ENCODE data around the gene SUSD6. TPM values are rescaled to one million over a fixed set of nuclear protein-coding genes. Genes with fewer than 3 reads are reported as not detected.

The SUSD6 gene
- total RNA-seq, 1 experiment from 2014 or later = 24.1 TPM

GRCh38 chr14:69755784-69756183 lies 144.4 kb downstream of the SUSD6 start:
- BruUV-seq (replicated peaks) = no TSS peak
- H3K4me3 ChIP-seq = no peak overlapping the region
- H4K20me1 ChIP-seq (ENCODE audit: insufficient read depth) = no peaks in the 10 kb centered on the region
- H3K79me2 ChIP-seq (ENCODE audit: low read depth) = no peaks in the 10 kb centered on the region
- CTCF ChIA-PET = no interaction called here
- no peaks in the 10 kb centered on the region for H3K9me2 ChIP-seq (ENCODE audit: insufficient read depth)
- no peaks in the 10 kb centered on the region for H3K27me3 ChIP-seq (ENCODE audit: insufficient read depth, low read depth)
- intact Hi-C loops (cut with micrococcal nuclease; ENCODE audit: unreplicated experiment) = no loop called here
- DNase-seq = no peak
- no peak overlapping the region for H3K4me2 ChIP-seq
- H3K36me3 ChIP-seq (ENCODE audit: low read depth) = no peaks in the 10 kb centered on the region
- POLR2A ChIA-PET (ENCODE audit: unreplicated experiment) = no interaction called here
- no peaks in the 10 kb centered on the region for H3K9me3 ChIP-seq (ENCODE audit: insufficient read depth, low read depth)
- TF ChIP-seq CTCF (conservative IDR thresholded peaks at IDR 0.05) (no peak), EZH2 (IDR thresholded peaks at IDR 0.05; ENCODE audit: low read depth) (no peak)
- no peaks in the 10 kb centered on the region for H3F3A ChIP-seq (ENCODE audit: insufficient read depth, low read depth)
- no peaks in the 10 kb centered on the region for H3K4me1 ChIP-seq (replicated peaks; ENCODE audit: insufficient read depth)
- H3K27ac ChIP-seq = no peak overlapping the region
- H2AFZ ChIP-seq = no peak overlapping the region

DNA sequence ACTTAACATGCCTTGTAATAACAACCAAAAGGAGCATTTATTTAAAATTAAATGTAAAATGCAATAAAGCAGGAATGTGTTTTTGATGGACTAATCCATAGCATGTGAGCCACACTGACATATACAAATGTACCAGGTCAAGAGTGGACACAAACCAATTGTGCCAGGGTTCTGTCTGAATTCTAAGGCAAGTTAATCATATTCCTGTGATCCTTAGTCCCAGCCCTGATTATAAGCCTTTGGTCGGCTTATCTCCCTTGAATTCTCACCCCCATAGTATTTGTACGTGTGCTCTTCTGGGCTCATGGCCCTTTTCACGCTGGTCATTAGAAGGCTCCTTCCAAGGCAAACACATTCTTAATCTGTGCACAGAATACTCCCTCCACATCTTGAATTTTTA lies 144.9 kb downstream of the SUSD6 start:
- H3K9me3 ChIP-seq (ENCODE audit: insufficient read depth, low read depth) = no peaks in the 10 kb centered on the region
- TF ChIP-seq EZH2 (IDR thresholded peaks at IDR 0.05; ENCODE audit: low read depth) = no peak
- no peak for TF ChIP-seq CTCF (conservative IDR thresholded peaks at IDR 0.05)
- DNase-seq = no peak
- H3K9me2 ChIP-seq (ENCODE audit: insufficient read depth) = no peaks in the 10 kb centered on the region
- ChIA-PET POLR2A (ENCODE audit: unreplicated experiment) (no interaction called here), CTCF (interaction anchor here (0.6 kb wide), 1 partner anchor 132 kb away, joined by 5 read pairs; no protein-coding TSS in a partner anchor)
- H3K27ac ChIP-seq = no peak overlapping the region
- no peaks in the 10 kb centered on the region for H3K27me3 ChIP-seq (ENCODE audit: insufficient read depth, low read depth)
- H3K36me3 ChIP-seq (ENCODE audit: low read depth) = no peaks in the 10 kb centered on the region
- no peaks in the 10 kb centered on the region for H3F3A ChIP-seq (ENCODE audit: insufficient read depth, low read depth)
- no peak overlapping the region for H3K4me2 ChIP-seq
- intact Hi-C loops (cut with micrococcal nuclease; ENCODE audit: unreplicated experiment) = no loop called here
- no peaks in the 10 kb centered on the region for H3K4me1 ChIP-seq (replicated peaks; ENCODE audit: insufficient read depth)
- H3K4me3 ChIP-seq = no peak overlapping the region
- H3K79me2 ChIP-seq (ENCODE audit: low read depth) = no peaks in the 10 kb centered on the region
- H4K20me1 ChIP-seq (ENCODE audit: insufficient read depth) = no peaks in the 10 kb centered on the region
- no TSS peak for BruUV-seq (replicated peaks)
- no peak overlapping the region for H2AFZ ChIP-seq

DNA sequence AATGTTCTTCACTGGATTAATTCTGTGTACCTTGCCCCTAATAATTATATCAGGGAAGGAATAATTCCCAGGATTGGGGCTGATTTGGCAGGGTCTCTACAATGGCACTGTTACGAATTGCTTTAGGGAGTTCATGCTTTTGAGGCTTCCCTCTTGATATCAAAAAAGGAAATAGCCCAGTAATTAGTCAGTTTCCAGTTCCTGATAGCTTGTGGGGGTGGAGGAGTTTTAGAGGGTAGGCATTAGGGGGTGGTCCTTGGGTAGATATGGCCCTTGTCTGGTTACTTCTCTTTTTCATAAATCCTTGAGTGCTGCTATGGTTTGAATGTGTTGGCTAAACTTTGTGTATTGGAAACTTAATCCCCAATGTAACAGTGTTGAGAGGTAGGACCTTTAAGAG lies 149.4 kb downstream of the SUSD6 start:
- Histone ChIP-seq H3K9me3 (ENCODE audit: insufficient read depth, low read depth) (no peaks in the 10 kb centered on the region), H3K27ac (no peak overlapping the region), H3K4me3 (no peak overlapping the region), H3F3A (ENCODE audit: insufficient read depth, low read depth) (peaks cover 3% of the 10 kb centered on the region; the same call in 1 of the 2 replicates), H4K20me1 (ENCODE audit: insufficient read depth) (no peaks in the 10 kb centered on the region), H3K4me1 (replicated peaks; ENCODE audit: insufficient read depth) (no peaks in the 10 kb centered on the region), H2AFZ (no peak overlapping the region), H3K27me3 (ENCODE audit: insufficient read depth, low read depth) (no peaks in the 10 kb centered on the region), H3K4me2 (no peak overlapping the region), H3K79me2 (ENCODE audit: low read depth) (no peaks in the 10 kb centered on the region; the same call in 1 of the 2 replicates), H3K9me2 (ENCODE audit: insufficient read depth) (no peaks in the 10 kb centered on the region), H3K36me3 (ENCODE audit: low read depth) (no peaks in the 10 kb centered on the region)
- TF ChIP-seq CTCF (conservative IDR thresholded peaks at IDR 0.05) = no peak
- TF ChIP-seq EZH2 (IDR thresholded peaks at IDR 0.05; ENCODE audit: low read depth) = no peak
- intact Hi-C loops (cut with micrococcal nuclease; ENCODE audit: unreplicated experiment) = no loop called here
- POLR2A ChIA-PET (ENCODE audit: unreplicated experiment) = no interaction called here
- DNase-seq = no peak
- CTCF ChIA-PET = no interaction called here
- no TSS peak for BruUV-seq (replicated peaks)

Data from PC-9 (cell line).